ENCODE data around the gene CHADL. TPM values are rescaled to one million over a fixed set of nuclear protein-coding genes. Genes with fewer than 3 reads are reported as not detected.

The CHADL gene
- total RNA-seq, 1 donor = 1.1 TPM

Small RNA genes lying within 50 kb of the gene (small RNA-seq; reads per million reads assigned to genes)
- not detected for gene MIR6889

Other genes starting within 250 kb of the CHADL start
- gene EP300, start 148.3 kb downstream of the CHADL start, total RNA-seq = 67.7 and 71.0 TPM in 2 replicates
- 21.5 and 22.8 TPM in 2 replicates for gene L3MBTL2, start 35.6 kb downstream of the CHADL start, total RNA-seq
- 29.8 and 31.8 TPM in 2 replicates for gene RANGAP1, start 45.3 kb upstream of the CHADL start, total RNA-seq
- gene ZC3H7B, start 60.6 kb upstream of the CHADL start, total RNA-seq = 43.6 and 53.6 TPM in 2 replicates
- 17.4 and 18.3 TPM in 2 replicates for gene TEF, start 141.0 kb upstream of the CHADL start, total RNA-seq
- 28.0 and 29.0 TPM in 2 replicates for gene TOB2, start 205.9 kb upstream of the CHADL start, total RNA-seq
- gene PHF5A, start 227.8 kb upstream of the CHADL start, total RNA-seq = 27.7 and 38.4 TPM in 2 replicates
- 57.9 and 60.4 TPM in 2 replicates for gene ACO2, start 228.2 kb upstream of the CHADL start, total RNA-seq